ENCODE results near the gene HCN3. TPM values are rescaled to one million over a fixed set of nuclear protein-coding genes. Genes with fewer than 3 reads are reported as not detected.
A peak's percentile ranks its signal among the peaks of the same experiment; 100 is the strongest.

The HCN3 gene
- polyA plus RNA-seq, 3 donors, result 11.5 to 14.0 (median 11.8) TPM

GRCh38 chr1:155251566-155251965 is 25.7 kb upstream of the HCN3 start:
- no peak for DNase-seq (ENCODE audit: extremely low read depth in 1 of 11, low read depth in 9 of 11, low spot score in 4 of 11)

GRCh38 chr1:155253208-155253607 is 24.1 kb upstream of the HCN3 start:
- DNase-seq (ENCODE audit: extremely low read depth in 1 of 11, low read depth in 9 of 11, low spot score in 4 of 11), result no peak

GRCh38 chr1:155253797-155254196 is 23.5 kb upstream of the HCN3 start:
- no peak for DNase-seq (ENCODE audit: extremely low read depth in 1 of 11, low read depth in 9 of 11, low spot score in 4 of 11)

DNA sequence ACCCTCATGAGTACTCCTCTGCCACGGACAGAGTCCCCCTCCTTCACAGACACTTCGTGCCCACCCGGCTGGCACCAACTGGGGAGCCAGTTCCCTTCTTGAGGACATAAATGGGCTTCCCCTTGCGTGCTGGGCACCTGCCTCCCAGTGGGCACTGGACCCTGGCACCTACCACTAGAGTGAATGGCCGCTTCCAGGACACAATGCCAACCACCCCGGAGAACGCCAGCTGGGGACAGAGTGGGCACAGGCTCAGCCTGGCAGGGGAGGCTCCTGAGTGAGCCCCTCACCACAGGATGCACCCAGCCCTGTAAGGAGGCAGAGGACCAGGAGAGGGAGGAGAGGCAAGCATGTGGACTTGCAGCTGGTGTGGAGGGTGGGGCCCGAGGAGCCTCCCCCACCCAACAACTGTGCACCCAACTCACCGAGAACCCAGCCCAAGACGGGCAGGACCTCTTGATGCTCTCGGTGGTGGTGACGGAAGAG is 23.0 kb upstream of the HCN3 start:
- no peak for DNase-seq (ENCODE audit: extremely low read depth in 1 of 11, low read depth in 9 of 11, low spot score in 4 of 11)

- no peak for DNase-seq (ENCODE audit: extremely low read depth in 1 of 11, low read depth in 9 of 11, low spot score in 4 of 11)
Measured at GRCh38 chr1:155254714-155255242, 22.5 kb upstream of the HCN3 start.

DNA sequence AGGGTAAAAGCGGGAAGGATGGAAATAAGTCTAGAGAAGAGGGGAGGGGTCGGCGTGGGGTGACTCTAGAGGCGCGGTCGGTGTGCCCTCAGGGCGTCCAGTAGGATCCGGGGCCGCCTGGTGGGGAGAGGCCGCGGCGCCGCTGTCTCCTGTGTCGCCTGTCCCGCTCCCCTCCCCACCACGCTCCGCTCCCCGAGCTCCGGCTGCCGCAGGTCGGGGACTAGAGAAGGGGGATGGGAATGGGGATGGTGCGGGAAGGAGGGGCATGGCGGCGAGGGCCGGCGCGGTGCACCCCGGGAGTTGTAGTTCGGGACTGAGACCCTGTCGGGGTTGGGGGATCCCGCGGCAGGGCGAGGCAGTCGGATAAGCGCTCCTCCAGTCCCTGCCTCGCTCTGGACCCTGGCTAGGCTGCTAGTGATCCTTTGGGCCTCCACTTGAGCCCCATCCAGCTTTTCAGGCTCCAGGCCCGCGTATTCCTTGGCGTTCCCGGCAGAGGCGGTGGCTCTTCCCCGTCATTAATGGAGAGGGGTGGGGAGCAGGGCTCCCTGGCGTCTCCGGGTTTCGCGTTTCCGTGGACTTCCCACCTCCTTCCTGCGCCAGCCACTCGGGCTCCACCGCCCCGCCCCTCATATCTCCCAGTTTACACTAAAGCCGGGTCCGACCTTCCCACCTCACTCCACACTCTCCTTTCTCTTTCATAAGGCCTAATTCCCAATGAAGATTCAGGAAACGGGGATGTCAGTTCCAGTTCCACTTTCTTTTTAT is 21.8 kb upstream of the HCN3 start, which contains the start of gene ENTREP3:
Gene ENTREP3 (minus strand): TSS at position 241 of the 765 bp plus-strand sequence. CDS start 606 bp downstream, outside the sequence.
- peak in 8 of 11 donors; percentile 73 to 88 (median 84) for DNase-seq (ENCODE audit: extremely low read depth in 1 of 11, low read depth in 9 of 11, low spot score in 4 of 11)

- DNase-seq (ENCODE audit: extremely low read depth in 1 of 11, low read depth in 9 of 11, low spot score in 4 of 11), result no peak
Measured at GRCh38 chr1:155256058-155256852, 21.0 kb upstream of the HCN3 start.

DNA sequence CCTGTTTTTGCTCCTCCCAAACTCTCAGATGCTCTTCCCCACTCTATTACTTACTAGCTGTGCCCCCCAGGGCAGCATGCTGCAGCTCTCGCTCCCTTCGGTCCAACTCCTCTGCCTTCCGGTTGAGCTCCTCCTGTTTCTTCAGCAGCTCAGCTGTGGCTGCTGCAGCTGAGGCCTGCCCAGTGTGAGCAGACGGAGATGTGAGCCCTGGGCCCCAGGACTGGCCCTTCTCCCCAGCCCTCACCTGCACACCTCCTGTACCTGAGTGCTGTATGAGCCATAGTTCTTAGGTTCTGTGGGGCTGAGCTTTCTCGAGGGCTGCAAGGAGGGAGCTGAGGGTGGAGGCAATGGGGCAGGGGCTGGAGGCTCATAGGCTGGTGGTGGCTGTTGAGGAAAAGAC is 17.0 kb upstream of the HCN3 start:
- no peak for DNase-seq (ENCODE audit: extremely low read depth in 1 of 11, low read depth in 9 of 11, low spot score in 4 of 11)

DNA sequence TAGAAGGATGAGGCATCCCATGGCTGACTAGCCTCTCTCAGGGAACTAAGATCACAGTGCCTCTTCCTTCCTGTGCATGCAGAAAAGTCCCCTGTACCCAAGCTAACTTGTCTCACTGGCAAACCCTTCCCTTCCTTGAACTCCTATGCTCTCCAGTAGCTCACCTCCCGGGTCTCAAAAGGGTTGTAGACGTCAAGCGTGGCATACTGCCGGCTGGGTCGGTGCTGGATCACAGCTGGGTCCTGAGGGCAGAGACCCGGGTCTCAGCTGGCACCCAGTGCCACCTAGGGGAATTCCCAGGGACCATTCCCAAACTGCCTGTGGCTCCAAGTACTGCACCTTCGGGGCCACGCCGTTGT is 15.8 kb upstream of the HCN3 start:
- peak in 1 of 11 donors; percentile 11 for DNase-seq (ENCODE audit: extremely low read depth in 1 of 11, low read depth in 9 of 11, low spot score in 4 of 11)

GRCh38 chr1:155261852-155262673 is 15.2 kb upstream of the HCN3 start, which contains the start of gene SCAMP3:
Gene SCAMP3 (minus strand): TSS chr1:155262360. CDS start chr1:155262151, 209 bp downstream.
- DNase-seq (ENCODE audit: extremely low read depth in 1 of 11, low read depth in 9 of 11, low spot score in 4 of 11), result peak in 10 of 11 donors; percentile 89 to 99 (median 95)

- no peak for DNase-seq (ENCODE audit: extremely low read depth in 1 of 11, low read depth in 9 of 11, low spot score in 4 of 11)
Measured at GRCh38 chr1:155263067-155263466, 14.2 kb upstream of the HCN3 start.

DNA sequence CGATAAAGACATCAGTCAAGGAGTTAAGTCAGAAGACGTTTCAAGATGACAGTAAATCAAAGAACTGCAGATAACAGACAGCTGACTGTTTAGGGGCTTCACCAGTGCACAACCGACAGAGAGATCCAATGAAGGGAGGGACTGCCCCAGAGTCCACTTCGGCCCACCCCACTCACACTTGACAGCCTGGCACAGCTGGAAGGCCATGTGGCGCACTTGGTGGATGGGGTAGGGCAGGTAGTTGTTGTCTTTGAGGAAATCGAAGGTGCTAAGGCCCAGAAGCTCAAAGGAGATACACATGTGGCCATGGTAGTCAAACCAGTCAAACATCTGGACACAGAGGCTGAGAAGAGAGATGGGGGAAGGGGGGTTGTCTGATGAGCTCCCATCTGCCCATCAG is 10.7 kb upstream of the HCN3 start:
- DNase-seq (ENCODE audit: extremely low read depth in 1 of 11, low read depth in 9 of 11, low spot score in 4 of 11), result no peak

- no peak for DNase-seq (ENCODE audit: extremely low read depth in 1 of 11, low read depth in 9 of 11, low spot score in 4 of 11)
Measured at GRCh38 chr1:155267373-155267772, 9.9 kb upstream of the HCN3 start.

- no peak for DNase-seq (ENCODE audit: extremely low read depth in 1 of 11, low read depth in 9 of 11, low spot score in 4 of 11)
Measured at GRCh38 chr1:155268630-155269029, 8.6 kb upstream of the HCN3 start.

GRCh38 chr1:155269381-155269780 is 7.9 kb upstream of the HCN3 start:
- no peak for DNase-seq (ENCODE audit: extremely low read depth in 1 of 11, low read depth in 9 of 11, low spot score in 4 of 11)

DNA sequence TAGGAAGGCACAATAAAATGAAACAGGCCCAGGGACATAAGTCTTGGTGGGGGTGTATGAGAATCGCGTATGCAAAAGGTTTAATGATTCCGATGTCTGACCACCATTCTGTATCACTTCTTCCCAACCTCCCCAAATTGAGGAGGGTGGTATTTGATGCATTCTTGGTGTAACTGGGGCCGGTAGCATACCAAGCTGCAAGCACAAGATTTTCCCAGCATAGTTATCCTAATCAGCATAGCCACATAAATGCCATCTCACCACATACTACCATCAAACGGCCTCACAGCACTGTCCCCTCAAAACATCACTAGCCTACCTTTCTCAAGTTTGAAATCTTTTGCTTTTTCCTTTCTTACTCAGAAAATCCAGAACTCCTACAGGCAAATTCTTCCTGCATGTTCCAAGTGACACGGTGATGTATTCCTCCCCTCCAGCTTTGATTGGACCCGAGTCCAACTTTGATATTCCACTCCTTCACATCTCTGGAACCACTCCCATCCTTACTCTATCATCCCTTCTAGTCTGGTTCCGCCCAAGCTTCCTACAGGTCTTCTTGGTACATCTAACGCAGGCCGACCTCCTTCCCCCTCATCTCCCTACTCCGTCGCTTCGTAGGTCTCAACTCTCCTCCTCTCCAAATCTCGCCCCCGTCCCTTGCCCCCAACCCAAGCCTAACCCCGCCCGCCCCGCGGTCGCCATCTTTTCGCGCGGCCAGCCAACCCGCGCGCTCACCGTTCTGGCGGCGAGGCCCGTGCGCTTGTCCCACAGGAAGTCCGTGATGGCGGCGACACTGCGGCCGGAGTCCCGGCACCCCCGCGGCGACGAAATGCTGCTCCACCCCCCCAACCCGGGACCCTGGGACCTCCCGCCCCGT is 4.6 kb upstream of the HCN3 start:
- peak in 2 of 11 donors; percentile 37 to 49 for DNase-seq (ENCODE audit: extremely low read depth in 1 of 11, low read depth in 9 of 11, low spot score in 4 of 11)

DNA sequence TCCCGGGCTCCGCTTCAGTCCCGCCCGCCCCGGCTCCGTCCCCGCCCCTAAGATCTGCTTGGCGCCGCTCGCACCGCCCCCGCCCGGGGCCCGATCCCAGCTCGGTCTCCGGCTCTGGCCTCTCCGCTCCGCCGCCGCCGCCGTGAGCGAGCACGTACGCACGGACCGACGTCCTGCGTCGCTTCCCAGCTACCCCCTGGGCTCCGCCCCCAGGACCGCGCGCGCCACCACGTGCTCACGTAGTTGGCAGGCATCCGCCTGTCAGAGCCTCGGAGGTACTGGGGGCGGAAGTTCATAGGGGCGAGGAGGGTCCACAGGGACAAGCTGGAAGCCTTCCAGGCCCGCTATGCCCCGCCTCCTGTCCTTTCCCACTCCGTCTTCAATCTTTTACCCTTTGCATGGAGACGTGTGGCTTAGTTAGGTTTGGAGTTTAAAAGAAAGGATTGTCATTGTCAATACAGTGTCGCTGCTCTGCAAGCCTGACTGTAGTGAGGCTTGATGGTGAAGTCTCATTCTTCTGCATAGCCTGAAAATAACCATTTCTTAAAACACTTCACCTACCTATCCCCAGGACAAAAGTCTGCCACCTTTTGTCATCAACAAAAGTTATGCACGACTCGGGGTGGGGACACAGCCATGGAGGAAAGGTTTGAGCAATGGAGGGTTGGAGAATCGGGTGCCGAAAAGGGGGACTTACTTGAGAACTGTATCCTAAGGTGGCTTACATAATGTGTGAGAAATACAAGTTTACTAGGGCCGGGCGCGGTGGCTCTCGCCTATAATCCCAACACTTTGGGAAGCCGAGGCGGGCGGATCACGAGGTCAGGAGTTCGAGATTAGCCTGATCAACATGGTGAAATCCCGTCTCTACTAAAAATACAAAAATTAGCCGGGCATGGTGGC is 3.7 kb upstream of the HCN3 start, which contains the start of gene CLK2:
Gene CLK2 (minus strand): TSS at position 162 of the 903 bp plus-strand sequence. CDS start 2,527 bp downstream, outside the sequence.
- DNase-seq (ENCODE audit: extremely low read depth in 1 of 11, low read depth in 9 of 11, low spot score in 4 of 11), result peak; percentile 86 to 96 (median 92)
